ENCODE measurements around the gene PDE4D. TPM values are rescaled to one million over a fixed set of nuclear protein-coding genes. Genes with fewer than 3 reads are reported as not detected.

The PDE4D gene
- total RNA-seq, 1 experiment from 2014 or later, result 2.1 TPM

GRCh38 chr5:59064293-59064692 lies 829.2 kb downstream of the PDE4D start:
- H3K9me3 Mint-ChIP-seq, result no peaks in the 10 kb centered on the region

More at GRCh38 chr5:59064293-59064692, 829.2 kb downstream of the PDE4D start:
- H3T11ph ChIP-seq (ENCODE audit: low read length), result no peak overlapping the region
- no peaks in the 10 kb centered on the region for H3K79me2 ChIP-seq (ENCODE audit: insufficient read depth, low read length)
- no peak for DNase-seq
- no peak overlapping the region for H4K91ac ChIP-seq (ENCODE audit: insufficient read length, low read depth, low read length)
- no peak overlapping the region for H2BK120ac ChIP-seq (ENCODE audit: low read depth, low read length, poor library complexity, severe bottlenecking)
- no peak overlapping the region for H3K4me2 ChIP-seq (ENCODE audit: insufficient read depth, insufficient read length, low read length)
- TF ChIP-seq, protein P1, sequence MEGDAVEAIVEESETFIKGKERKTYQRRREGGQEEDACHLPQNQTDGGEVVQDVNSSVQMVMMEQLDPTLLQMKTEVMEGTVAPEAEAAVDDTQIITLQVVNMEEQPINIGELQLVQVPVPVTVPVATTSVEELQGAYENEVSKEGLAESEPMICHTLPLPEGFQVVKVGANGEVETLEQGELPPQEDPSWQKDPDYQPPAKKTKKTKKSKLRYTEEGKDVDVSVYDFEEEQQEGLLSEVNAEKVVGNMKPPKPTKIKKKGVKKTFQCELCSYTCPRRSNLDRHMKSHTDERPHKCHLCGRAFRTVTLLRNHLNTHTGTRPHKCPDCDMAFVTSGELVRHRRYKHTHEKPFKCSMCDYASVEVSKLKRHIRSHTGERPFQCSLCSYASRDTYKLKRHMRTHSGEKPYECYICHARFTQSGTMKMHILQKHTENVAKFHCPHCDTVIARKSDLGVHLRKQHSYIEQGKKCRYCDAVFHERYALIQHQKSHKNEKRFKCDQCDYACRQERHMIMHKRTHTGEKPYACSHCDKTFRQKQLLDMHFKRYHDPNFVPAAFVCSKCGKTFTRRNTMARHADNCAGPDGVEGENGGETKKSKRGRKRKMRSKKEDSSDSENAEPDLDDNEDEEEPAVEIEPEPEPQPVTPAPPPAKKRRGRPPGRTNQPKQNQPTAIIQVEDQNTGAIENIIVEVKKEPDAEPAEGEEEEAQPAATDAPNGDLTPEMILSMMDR (conservative IDR thresholded peaks at IDR 0.05), result no peak
- H3K27ac ChIP-seq (ENCODE audit: insufficient read length, low read depth, low read length), result no peak overlapping the region
- Mint-ChIP-seq H3K36me3 (ENCODE audit: insufficient read depth in 1 of 3, low read depth in 3 of 3) (no peaks in the 10 kb centered on the region), H3K4me1 (peaks cover 4 to 5% of the 10 kb centered on the region in 2 experiments; a peak in 3 of 4 replicates), H3K4me3 (no peak overlapping the region), H3K27ac (no peak overlapping the region), H3K27me3 (ENCODE audit: low read depth) (no peaks in the 10 kb centered on the region; the same call in none of the 2 replicates)
- H3K4ac ChIP-seq (ENCODE audit: low read depth, low read length), result no peak overlapping the region
- H3K9me3 ChIP-seq (ENCODE audit: control insufficient read depth, low read depth, low read length), result no peaks in the 10 kb centered on the region
- no peaks in the 10 kb centered on the region for H3K79me1 ChIP-seq (ENCODE audit: insufficient read depth, low read depth, low read length, poor library complexity, severe bottlenecking)
- no peak overlapping the region for H4K8ac ChIP-seq (replicated peaks; ENCODE audit: insufficient read length, low read depth, low read length)
- no peak overlapping the region for H2BK20ac ChIP-seq (ENCODE audit: low read depth, low read length, poor library complexity, severe bottlenecking)
- no peak overlapping the region for H2BK15ac ChIP-seq (ENCODE audit: low read depth, low read length)
- H2BK5ac ChIP-seq (ENCODE audit: insufficient read length, low read length), result no peak overlapping the region
- H3K4me1 ChIP-seq (ENCODE audit: insufficient read depth, low read length), result no peaks in the 10 kb centered on the region
- H4K20me1 ChIP-seq (ENCODE audit: control insufficient read depth, insufficient read depth, insufficient read length), result no peaks in the 10 kb centered on the region
- no peak overlapping the region for H4K5ac ChIP-seq (ENCODE audit: insufficient read length, low read depth, low read length)
- no peak overlapping the region for H3K56ac ChIP-seq (ENCODE audit: insufficient read length, low read depth, low read length)
- H3K27me3 ChIP-seq (ENCODE audit: insufficient read depth, low read length), result no peaks in the 10 kb centered on the region
- no peak overlapping the region for H3K14ac ChIP-seq (ENCODE audit: insufficient read depth, low read length)
- H3K23ac ChIP-seq (ENCODE audit: insufficient read length, low read depth, low read length), result no peak overlapping the region
- WGBS (ENCODE audit: extremely low coverage, insufficient read length, low lambda C conversion rate), result no CpG with 5 or more reads among the region's 2 CpGs
- no peak overlapping the region for H2AK5ac ChIP-seq (ENCODE audit: insufficient read length, low read length)
- no peak overlapping the region for H3K18ac ChIP-seq (ENCODE audit: insufficient read length, low read depth, low read length)
- H2BK12ac ChIP-seq (ENCODE audit: insufficient read length, low read depth, low read length), result no peak overlapping the region
- no peaks in the 10 kb centered on the region for H3K23me2 ChIP-seq (ENCODE audit: insufficient read length, low read depth, low read length, poor library complexity, severe bottlenecking)
- no peak overlapping the region for H2AFZ ChIP-seq (ENCODE audit: low read length)
- H3K9ac ChIP-seq (ENCODE audit: extremely low read depth, insufficient read length, low read length), result no peak overlapping the region
